ENCODE measurements around the gene DCLK1.

DCLK1 gene

DNA sequence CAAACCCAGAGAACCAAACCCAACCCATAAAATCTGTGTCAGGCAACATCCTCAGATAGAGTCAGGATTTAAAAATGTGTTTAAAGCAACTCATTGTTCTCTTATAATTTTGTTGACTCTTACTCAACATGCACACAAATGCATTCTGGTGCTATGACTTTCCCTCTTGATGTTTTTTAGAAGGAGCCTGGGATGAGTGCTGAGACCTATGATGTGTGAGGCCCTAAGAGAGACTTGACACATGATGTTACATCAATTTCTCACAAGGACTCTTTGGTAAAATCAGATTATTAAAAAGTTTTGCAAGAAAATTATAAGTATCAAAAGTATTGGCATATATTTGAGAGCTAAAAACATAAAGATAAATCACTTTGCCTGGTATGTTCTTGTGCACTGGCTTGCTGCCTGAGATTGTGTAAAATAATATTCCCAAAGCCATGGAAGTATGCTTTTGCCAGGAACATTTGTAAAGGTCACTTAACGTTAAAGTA is 173.9 kb downstream of the DCLK1 start:
- Histone ChIP-seq H3K27me3 (replicated peaks; ENCODE audit: control insufficient read depth, insufficient read depth, low read length) (no peaks in the 10 kb centered on the region), H3K4me3 (replicated peaks; ENCODE audit: low read depth, low read length) (no peak overlapping the region), H3K36me3 (ENCODE audit: control insufficient read depth, insufficient read depth, low read length) (no peaks in the 10 kb centered on the region)
- no peak for DNase-seq (ENCODE audit: extremely low read depth, insufficient read length)
- no peak for TF ChIP-seq CTCF (IDR thresholded peaks at IDR 0.05; ENCODE audit: insufficient read depth, low read length, poor library complexity, severe bottlenecking)

DNA sequence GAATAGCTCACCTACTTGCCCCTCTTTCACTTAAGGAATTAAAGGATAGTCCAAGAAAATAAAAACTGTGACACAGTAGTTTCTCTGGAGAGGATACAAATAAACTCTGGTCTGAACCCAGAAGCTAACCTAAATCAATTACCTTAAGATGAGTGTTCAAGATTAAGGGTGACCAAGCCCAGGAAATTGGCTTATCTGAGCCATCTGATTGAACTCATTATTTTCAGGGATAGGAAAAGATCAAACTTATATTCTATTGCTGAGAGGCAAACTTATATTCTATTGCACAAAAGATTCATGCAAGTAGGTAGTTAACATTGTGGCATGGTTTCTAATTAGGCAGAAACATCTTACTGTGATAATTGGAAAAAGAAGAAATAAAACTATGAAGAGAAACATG is 175.1 kb downstream of the DCLK1 start:
- Histone ChIP-seq H3K4me3 (replicated peaks; ENCODE audit: low read depth, low read length) (no peak overlapping the region), H3K27me3 (replicated peaks; ENCODE audit: control insufficient read depth, insufficient read depth, low read length) (no peaks in the 10 kb centered on the region), H3K36me3 (ENCODE audit: control insufficient read depth, insufficient read depth, low read length) (no peaks in the 10 kb centered on the region)
- no peak for DNase-seq (ENCODE audit: extremely low read depth, insufficient read length)
- TF ChIP-seq CTCF (IDR thresholded peaks at IDR 0.05; ENCODE audit: insufficient read depth, low read length, poor library complexity, severe bottlenecking): no peak

DNA sequence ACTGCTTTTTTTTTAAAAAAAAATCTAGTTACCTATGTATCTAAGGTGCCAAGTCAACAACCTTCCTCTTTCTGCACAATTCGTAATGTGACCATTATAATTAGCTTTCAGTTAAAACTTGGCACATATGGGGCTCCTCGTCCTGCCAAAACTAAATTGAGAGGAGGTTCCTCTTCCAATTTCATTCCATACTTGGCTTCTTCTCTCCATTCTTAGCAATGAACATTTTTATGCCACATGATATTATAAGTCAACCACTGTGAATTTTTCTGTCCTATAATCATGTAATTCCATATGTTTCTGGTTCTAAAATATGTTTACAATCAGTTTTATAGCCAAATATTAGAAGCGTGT is 177.0 kb downstream of the DCLK1 start:
- no peaks in the 10 kb centered on the region for H3K36me3 ChIP-seq (ENCODE audit: control insufficient read depth, insufficient read depth, low read length)
- H3K27me3 ChIP-seq (replicated peaks; ENCODE audit: control insufficient read depth, insufficient read depth, low read length): no peaks in the 10 kb centered on the region
- DNase-seq (ENCODE audit: extremely low read depth, insufficient read length): no peak
- no peak for TF ChIP-seq CTCF (IDR thresholded peaks at IDR 0.05; ENCODE audit: insufficient read depth, low read length, poor library complexity, severe bottlenecking)
- no peak overlapping the region for H3K4me3 ChIP-seq (replicated peaks; ENCODE audit: low read depth, low read length)

- Histone ChIP-seq H3K36me3 (ENCODE audit: control insufficient read depth, insufficient read depth, low read length) (no peaks in the 10 kb centered on the region), H3K27me3 (replicated peaks; ENCODE audit: control insufficient read depth, insufficient read depth, low read length) (no peaks in the 10 kb centered on the region), H3K4me3 (replicated peaks; ENCODE audit: low read depth, low read length) (no peak overlapping the region)
- TF ChIP-seq CTCF (IDR thresholded peaks at IDR 0.05; ENCODE audit: insufficient read depth, low read length, poor library complexity, severe bottlenecking): peak; percentile 20
- DNase-seq (ENCODE audit: extremely low read depth, insufficient read length): no peak
These were observed 177.5 kb downstream of the DCLK1 start for GRCh38 chr13:35953537-35954206.

GRCh38 chr13:35947315-35947714 is 183.9 kb downstream of the DCLK1 start:
- Histone ChIP-seq H3K36me3 (ENCODE audit: control insufficient read depth, insufficient read depth, low read length) (no peaks in the 10 kb centered on the region), H3K27me3 (replicated peaks; ENCODE audit: control insufficient read depth, insufficient read depth, low read length) (no peaks in the 10 kb centered on the region), H3K4me3 (replicated peaks; ENCODE audit: low read depth, low read length) (no peak overlapping the region)
- DNase-seq (ENCODE audit: extremely low read depth, insufficient read length): no peak
- no peak for TF ChIP-seq CTCF (IDR thresholded peaks at IDR 0.05; ENCODE audit: insufficient read depth, low read length, poor library complexity, severe bottlenecking)

GRCh38 chr13:35945368-35945767 is 185.8 kb downstream of the DCLK1 start:
- no peak for DNase-seq (ENCODE audit: extremely low read depth, insufficient read length)
- no peak overlapping the region for H3K4me3 ChIP-seq (replicated peaks; ENCODE audit: low read depth, low read length)
- H3K36me3 ChIP-seq (ENCODE audit: control insufficient read depth, insufficient read depth, low read length): no peaks in the 10 kb centered on the region
- H3K27me3 ChIP-seq (replicated peaks; ENCODE audit: control insufficient read depth, insufficient read depth, low read length): no peaks in the 10 kb centered on the region
- TF ChIP-seq CTCF (IDR thresholded peaks at IDR 0.05; ENCODE audit: insufficient read depth, low read length, poor library complexity, severe bottlenecking): no peak

All from GM06990 (cell line).